ENCODE data around the gene FBXO44. TPM values are rescaled to one million over a fixed set of nuclear protein-coding genes. Genes with fewer than 3 reads are reported as not detected.

Gene FBXO44
- total RNA-seq, 1 experiment from 2014 or later, result 22.6 TPM

GRCh38 chr1:11701981-11702803 is 47.5 kb downstream of the FBXO44 start:
- TF ChIP-seq CTCF (IDR thresholded peaks at IDR 0.05; ENCODE audit: insufficient read depth in 1 of 2, low read depth in 1 of 2, low read length in 1 of 2, severe bottlenecking in 1 of 2, unreplicated experiment in 1 of 2), result no peak
- Histone ChIP-seq H3K4me3 (ENCODE audit: low read depth, low read length) (no peak overlapping the region), H3K9me3 (no peaks in the 10 kb centered on the region), H3K27me3 (replicated peaks; ENCODE audit: control insufficient read depth, insufficient read depth, low read length) (no peaks in the 10 kb centered on the region; the same call in none of the 2 replicates), H3K4me1 (no peaks in the 10 kb centered on the region), H3K36me3 (ENCODE audit: control insufficient read depth, insufficient read depth, low read length) (no peaks in the 10 kb centered on the region)
- H3K36me3 Mint-ChIP-seq (ENCODE audit: insufficient read depth, unreplicated experiment), result no peaks in the 10 kb centered on the region
- ChIA-PET CTCF (no interaction called here), POLR2A (no interaction called here)
- intact Hi-C loops (cut with micrococcal nuclease; ENCODE audit: unreplicated experiment), result no loop called here
- H3K4me1 Mint-ChIP-seq (ENCODE audit: low read depth, unreplicated experiment), result no peaks in the 10 kb centered on the region
- no TSS peak for BruUV-seq (replicated peaks)
- no peaks in the 10 kb centered on the region for H3K9me3 Mint-ChIP-seq (ENCODE audit: unreplicated experiment)
- DNase-seq, result no peak
- peaks cover 4% of the 10 kb centered on the region for H3K27me3 Mint-ChIP-seq (ENCODE audit: insufficient read depth, unreplicated experiment)
- H3K4me3 Mint-ChIP-seq (ENCODE audit: unreplicated experiment), result no peak overlapping the region
- no peak overlapping the region for H3K27ac Mint-ChIP-seq (ENCODE audit: unreplicated experiment)

GRCh38 chr1:11703357-11704193 is 48.9 kb downstream of the FBXO44 start:
- Histone ChIP-seq H3K36me3 (ENCODE audit: control insufficient read depth, insufficient read depth, low read length) (no peaks in the 10 kb centered on the region), H3K4me1 (no peaks in the 10 kb centered on the region), H3K27me3 (replicated peaks; ENCODE audit: control insufficient read depth, insufficient read depth, low read length) (no peaks in the 10 kb centered on the region; the same call in none of the 2 replicates), H3K4me3 (ENCODE audit: low read depth, low read length) (no peak overlapping the region), H3K9me3 (no peaks in the 10 kb centered on the region)
- Mint-ChIP-seq H3K27me3 (ENCODE audit: insufficient read depth, unreplicated experiment) (peaks cover 4% of the 10 kb centered on the region), H3K4me1 (ENCODE audit: low read depth, unreplicated experiment) (no peaks in the 10 kb centered on the region), H3K9me3 (ENCODE audit: unreplicated experiment) (no peaks in the 10 kb centered on the region), H3K36me3 (ENCODE audit: insufficient read depth, unreplicated experiment) (no peaks in the 10 kb centered on the region), H3K27ac (ENCODE audit: unreplicated experiment) (no peak overlapping the region), H3K4me3 (ENCODE audit: unreplicated experiment) (no peak overlapping the region)
- BruUV-seq (replicated peaks), result no TSS peak
- no peak for TF ChIP-seq CTCF (IDR thresholded peaks at IDR 0.05; ENCODE audit: insufficient read depth in 1 of 2, low read depth in 1 of 2, low read length in 1 of 2, severe bottlenecking in 1 of 2, unreplicated experiment in 1 of 2)
- POLR2A ChIA-PET, result no interaction called here
- intact Hi-C loops (cut with micrococcal nuclease; ENCODE audit: unreplicated experiment), result no loop called here
- no peak for DNase-seq
- CTCF ChIA-PET, result no interaction called here

- Mint-ChIP-seq H3K27ac (ENCODE audit: unreplicated experiment) (no peak overlapping the region), H3K36me3 (ENCODE audit: insufficient read depth, unreplicated experiment) (no peaks in the 10 kb centered on the region), H3K4me3 (ENCODE audit: unreplicated experiment) (no peak overlapping the region), H3K9me3 (ENCODE audit: unreplicated experiment) (no peaks in the 10 kb centered on the region), H3K27me3 (ENCODE audit: insufficient read depth, unreplicated experiment) (peaks cover 4% of the 10 kb centered on the region), H3K4me1 (ENCODE audit: low read depth, unreplicated experiment) (peaks cover 4% of the 10 kb centered on the region)
- intact Hi-C loops (cut with micrococcal nuclease; ENCODE audit: unreplicated experiment), result no loop called here
- H3K4me1 ChIP-seq, result no peaks in the 10 kb centered on the region
- H3K4me3 ChIP-seq (ENCODE audit: low read depth, low read length), result no peak overlapping the region
- no peaks in the 10 kb centered on the region; the same call in none of the 2 replicates for H3K27me3 ChIP-seq (replicated peaks; ENCODE audit: control insufficient read depth, insufficient read depth, low read length)
- POLR2A ChIA-PET, result no interaction called here
- no peak for TF ChIP-seq CTCF (IDR thresholded peaks at IDR 0.05; ENCODE audit: insufficient read depth in 1 of 2, low read depth in 1 of 2, low read length in 1 of 2, severe bottlenecking in 1 of 2, unreplicated experiment in 1 of 2)
- DNase-seq, result no peak
- H3K36me3 ChIP-seq (ENCODE audit: control insufficient read depth, insufficient read depth, low read length), result no peaks in the 10 kb centered on the region
- H3K9me3 ChIP-seq, result no peaks in the 10 kb centered on the region
- BruUV-seq (replicated peaks), result no TSS peak
- CTCF ChIA-PET, result no interaction called here
These were observed 49.5 kb downstream of the FBXO44 start for GRCh38 chr1:11704194-11704529.
